NT2/D1 (cell line): ENCODE data around the gene HIPK2.

Source experiments
- SUZ12 ChIP-seq: IDR thresholded peaks from 2 replicates; pipeline ENCODE4 v1.6.1; 2011; ENCODE audit not compliant: insufficient read length, insufficient read depth; ENCODE audit errors: extremely low read depth
- YY1 ChIP-seq: IDR thresholded peaks from 2 replicates; pipeline ENCODE4 v1.6.1; 2011; ENCODE audit not compliant: insufficient read length, insufficient read depth

DNA sequence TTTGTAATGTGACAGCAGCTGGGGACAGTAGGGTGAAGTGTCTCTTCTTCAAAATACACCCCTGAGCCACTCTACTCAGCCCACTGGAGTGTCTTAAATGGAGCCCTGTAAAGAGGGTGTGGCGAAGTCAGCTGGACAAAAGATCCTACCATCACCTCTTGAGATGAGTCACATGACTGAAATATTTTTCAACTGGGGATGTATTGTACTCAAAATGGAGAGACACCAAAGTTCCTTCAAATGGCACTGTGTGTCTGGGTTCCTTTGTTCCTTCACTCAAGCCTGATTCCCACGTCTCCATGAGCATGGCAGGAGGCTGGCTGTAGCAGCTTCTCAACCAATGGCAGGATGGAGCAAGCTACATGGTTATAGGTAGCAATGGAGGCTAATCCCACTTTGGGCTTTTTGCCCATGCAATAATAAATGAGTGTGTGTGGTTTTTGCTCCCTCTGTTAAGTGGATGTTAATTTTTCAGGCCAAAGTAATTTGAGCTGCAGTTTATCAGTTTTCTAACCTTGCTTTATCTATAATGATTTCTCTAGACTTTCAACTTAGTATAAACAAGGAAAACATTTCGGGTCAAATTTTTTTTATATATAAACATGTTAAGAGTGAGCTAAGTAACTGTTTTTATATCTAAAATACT is 186.1 kb downstream of the HIPK2 start:
- TF ChIP-seq YY1 (no peak), SUZ12 (no peak)
